CD14-positive monocyte (primary cell): ENCODE data around the gene ZNF488. TPM values are rescaled to one million over a fixed set of nuclear protein-coding genes. Genes with fewer than 3 reads are reported as not detected.

Source experiments
- DNase-seq, 3 donors: peaks; one replicate each; pipeline ENCODE4 v3.0.0-alpha.2; 2011 to 2022
- H2AFZ ChIP-seq: 2 replicates; pipeline ENCODE4 v1.6.0; 2012; ENCODE audit warnings: mild to moderate bottlenecking, low read depth, low read length, inconsistent platforms; ENCODE audit not compliant: insufficient read depth, poor library complexity, severe bottlenecking
- H3K27ac ChIP-seq, 2 donors: 1 replicate in 1 of 2; 2 replicates in 1 of 2; pipeline ENCODE4 v1.5.1; 2012 to 2013; ENCODE audit warnings: low read length in 2 of 2, control low read depth in 1 of 2, inconsistent platforms in 1 of 2, low read depth in 1 of 2, mild to moderate bottlenecking in 1 of 2
- H3K27me3 ChIP-seq, 2 donors: one replicate each; pipeline versions ENCODE4 v1.6.0 to v1.6.1; 2011 to 2013; ENCODE audit warnings: low read length in 2 of 2; ENCODE audit not compliant: control insufficient read depth in 2 of 2, insufficient read depth in 2 of 2
- H3K36me3 ChIP-seq, 2 donors: replicated peaks in 1 of 2; 1 replicate in 1 of 2; 2 replicates in 1 of 2; pipeline versions ENCODE4 v1.5.1 to v1.6.1; 2012 to 2013; ENCODE audit warnings: low read length in 2 of 2, control low read depth in 1 of 2, inconsistent platforms in 1 of 2, mild to moderate bottlenecking in 1 of 2; ENCODE audit not compliant: insufficient read depth in 2 of 2, control insufficient read depth in 1 of 2
- H3K4me1 ChIP-seq, 2 donors: 1 replicate in 1 of 2; 2 replicates in 1 of 2; pipeline versions ENCODE4 v1.5.1 to v1.6.1; 2012 to 2013; ENCODE audit warnings: low read length in 2 of 2, control low read depth in 1 of 2, inconsistent platforms in 1 of 2, mild to moderate bottlenecking in 1 of 2, moderate library complexity in 1 of 2; ENCODE audit not compliant: insufficient read depth in 2 of 2, control insufficient read depth in 1 of 2
- H3K4me2 ChIP-seq: replicated peaks from 2 replicates; pipeline ENCODE3; 2012; ENCODE audit warnings: low read length, moderate library complexity, mild to moderate bottlenecking; ENCODE audit not compliant: poor library complexity, severe bottlenecking; ENCODE audit errors: extremely low read depth
- H3K4me3 ChIP-seq, 3 experiments: fragments of 200-600 bp in 1 of 3; sonication (generic) in 1 of 3; replicated peaks in 1 of 3; 1 replicate in 2 of 3; 2 replicates in 1 of 3; pipeline ENCODE4 v1.5.1; 2011 to 2013; ENCODE audit warnings: low read length in 3 of 3, mild to moderate bottlenecking in 3 of 3, control low read depth in 2 of 3, low read depth in 2 of 3, inconsistent platforms in 1 of 3, moderate library complexity in 1 of 3
- H3K79me2 ChIP-seq: 2 replicates; pipeline ENCODE4 v1.6.0; 2012; ENCODE audit warnings: mild to moderate bottlenecking, control low read depth, inconsistent platforms, low read length, moderate library complexity; ENCODE audit not compliant: insufficient read depth
- H3K9ac ChIP-seq: 2 replicates; pipeline ENCODE4 v1.6.0; 2017; ENCODE audit warnings: low read length, mild to moderate bottlenecking; ENCODE audit not compliant: insufficient read depth, poor library complexity, severe bottlenecking
- H3K9me3 ChIP-seq, 2 donors: replicated peaks in 1 of 2; 1 replicate in 1 of 2; 2 replicates in 1 of 2; pipeline versions ENCODE4 v1.5.1 to v1.6.1; 2012 to 2013; ENCODE audit warnings: low read length in 2 of 2, control low read depth in 1 of 2; ENCODE audit not compliant: control insufficient read depth in 1 of 2, insufficient read depth in 1 of 2
- H4K20me1 ChIP-seq: 2 replicates; pipeline ENCODE4 v1.6.0; 2012; ENCODE audit warnings: mild to moderate bottlenecking, low read length, control low read depth, moderate library complexity; ENCODE audit not compliant: insufficient read depth
- H3K27ac Mint-ChIP-seq, 7 donors: one replicate each; pipeline ENCODE4 v1.8.0; 2020; ENCODE audit warnings: mild to moderate bottlenecking in 7 of 7, mixed read lengths in 7 of 7, moderate library complexity in 6 of 7, inconsistent platforms in 2 of 7
- H3K27me3 Mint-ChIP-seq, 3 donors: one replicate each; pipeline ENCODE4 v1.8.0; 2021 to 2022; ENCODE audit warnings: low read depth in 3 of 3, mild to moderate bottlenecking in 3 of 3, mixed read lengths in 3 of 3, moderate library complexity in 3 of 3, inconsistent platforms in 1 of 3
- H3K36me3 Mint-ChIP-seq, 2 donors: one replicate each; pipeline ENCODE4 v1.8.0; 2020; ENCODE audit warnings: mixed read lengths in 2 of 2, inconsistent platforms in 1 of 2, mild to moderate bottlenecking in 1 of 2
- H3K4me1 Mint-ChIP-seq: one replicate; pipeline ENCODE4 v1.8.0; 2020; ENCODE audit warnings: mild to moderate bottlenecking, mixed read lengths
- H3K4me3 Mint-ChIP-seq, 2 donors: one replicate each; pipeline ENCODE4 v1.8.0; 2020; ENCODE audit warnings: mild to moderate bottlenecking in 2 of 2, mixed read lengths in 2 of 2, moderate library complexity in 1 of 2
- H3K9me3 Mint-ChIP-seq, 7 donors: one replicate each; pipeline ENCODE4 v1.8.0; 2020 to 2022; ENCODE audit warnings: mixed read lengths in 7 of 7, mild to moderate bottlenecking in 6 of 7, moderate library complexity in 6 of 7, inconsistent platforms in 2 of 7
- WGBS: methylation state at CpG from one replicate; pipeline ENCODE4 v1.1.5; 2013; ENCODE audit warnings: missing lambda C conversion rate; ENCODE audit not compliant: insufficient coverage; 5-methylcytosine and 5-hydroxymethylcytosine counted together
- intact Hi-C, 2 donors: fragments of 100-400 bp; cut with micrococcal nuclease; formaldehyde crosslinking; loops; one replicate each; pipeline versions ENCODE4 v1.15.0 to v1.15.1; 2023
- polyA plus RNA-seq, 3 donors: library from polyadenylated mRNA; depleted of rRNA in 1 of 3; unstranded in 2 of 3; stranded (reverse) in 1 of 3; fragments of 300-500 nt in 2 of 3; fragments of >200 nt in 1 of 3; fragmentation: Illumina TruSeq in 2 of 3; gene quantifications; 1 replicate in 2 of 3; 2 replicates in 1 of 3; pipeline ENCODE4 v1.2.3, GENCODE V29; 2012 to 2021
- TF ChIP-seq, protein P1 (sequence below): fragments of 200-600 bp; IDR thresholded peaks from one replicate; pipeline ENCODE4 v1.8.0; 2022; ENCODE audit warnings: antibody characterized with exemption, mild to moderate bottlenecking

Gene ZNF488
- polyA plus RNA-seq, 3 donors, result not detected

DNA sequence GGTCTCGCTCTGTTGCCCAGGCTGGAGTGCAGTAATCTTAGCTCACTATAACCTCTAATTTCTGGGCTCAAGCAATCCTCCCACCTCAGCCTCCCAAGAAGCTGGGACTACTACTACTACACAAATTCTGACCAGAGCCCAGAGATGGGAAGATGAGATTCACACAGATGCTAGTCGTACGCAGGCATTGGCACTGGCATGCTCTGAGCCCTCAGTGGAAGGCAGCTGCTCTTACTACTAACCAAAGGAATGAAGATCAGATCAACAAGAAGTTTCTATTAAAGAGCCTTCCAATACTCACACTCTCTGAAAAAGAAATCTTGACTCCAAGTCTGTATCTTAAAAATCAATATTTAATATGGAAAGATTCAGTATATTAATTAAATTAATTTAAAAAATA, 51.1 kb downstream of the ZNF488 start:
- Mint-ChIP-seq H3K4me1 (no peaks in the 10 kb centered on the region), H3K27me3 (peaks cover 0 to 3% (median 0%) of the 10 kb centered on the region in 3 donors), H3K27ac (no peak overlapping the region), H3K36me3 (no peaks in the 10 kb centered on the region), H3K4me3 (no peak overlapping the region), H3K9me3 (peaks cover 0 to 9% (median 0%) of the 10 kb centered on the region in 7 donors)
- H3K9ac ChIP-seq, result no peak overlapping the region
- H3K9me3 ChIP-seq, result no peaks in the 10 kb centered on the region
- intact Hi-C loops, result no loop called here
- TF ChIP-seq, protein P1, sequence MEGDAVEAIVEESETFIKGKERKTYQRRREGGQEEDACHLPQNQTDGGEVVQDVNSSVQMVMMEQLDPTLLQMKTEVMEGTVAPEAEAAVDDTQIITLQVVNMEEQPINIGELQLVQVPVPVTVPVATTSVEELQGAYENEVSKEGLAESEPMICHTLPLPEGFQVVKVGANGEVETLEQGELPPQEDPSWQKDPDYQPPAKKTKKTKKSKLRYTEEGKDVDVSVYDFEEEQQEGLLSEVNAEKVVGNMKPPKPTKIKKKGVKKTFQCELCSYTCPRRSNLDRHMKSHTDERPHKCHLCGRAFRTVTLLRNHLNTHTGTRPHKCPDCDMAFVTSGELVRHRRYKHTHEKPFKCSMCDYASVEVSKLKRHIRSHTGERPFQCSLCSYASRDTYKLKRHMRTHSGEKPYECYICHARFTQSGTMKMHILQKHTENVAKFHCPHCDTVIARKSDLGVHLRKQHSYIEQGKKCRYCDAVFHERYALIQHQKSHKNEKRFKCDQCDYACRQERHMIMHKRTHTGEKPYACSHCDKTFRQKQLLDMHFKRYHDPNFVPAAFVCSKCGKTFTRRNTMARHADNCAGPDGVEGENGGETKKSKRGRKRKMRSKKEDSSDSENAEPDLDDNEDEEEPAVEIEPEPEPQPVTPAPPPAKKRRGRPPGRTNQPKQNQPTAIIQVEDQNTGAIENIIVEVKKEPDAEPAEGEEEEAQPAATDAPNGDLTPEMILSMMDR, result no peak
- no peaks in the 10 kb centered on the region for H3K4me1 ChIP-seq
- no peak for DNase-seq
- H3K27me3 ChIP-seq, result no peaks in the 10 kb centered on the region
- H3K36me3 ChIP-seq, result no peaks in the 10 kb centered on the region
- H3K27ac ChIP-seq, result no peak overlapping the region
- H3K79me2 ChIP-seq, result no peaks in the 10 kb centered on the region
- no peaks in the 10 kb centered on the region for H4K20me1 ChIP-seq
- no peak overlapping the region for H3K4me2 ChIP-seq
- H3K4me3 ChIP-seq, result no peak overlapping the region
- WGBS, result 83% methylated on average over 2 of the region's 3 CpGs
- H2AFZ ChIP-seq, result no peak overlapping the region

DNA sequence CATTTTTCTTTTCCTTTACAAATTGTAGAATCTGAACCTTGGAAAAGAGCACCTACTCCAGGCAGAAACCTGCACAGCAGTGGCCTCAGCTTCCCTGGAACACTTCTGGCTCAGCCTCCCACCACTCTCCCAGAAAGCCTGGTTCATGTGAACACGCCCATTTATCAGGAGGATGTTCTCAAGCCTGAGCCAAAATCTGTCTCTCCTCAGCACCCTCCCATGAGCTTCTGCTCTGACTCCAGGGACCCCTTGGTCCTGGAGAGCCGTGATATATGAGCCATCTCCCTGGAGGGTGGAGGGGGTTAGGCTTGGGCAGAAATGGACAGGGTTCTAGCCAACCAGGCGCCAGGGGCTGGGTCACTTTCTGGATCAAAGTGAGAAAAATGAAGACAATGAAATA, 51.7 kb downstream of the ZNF488 start:
- intact Hi-C loops, result no loop called here
- Histone ChIP-seq H3K9me3 (no peaks in the 10 kb centered on the region), H3K36me3 (no peaks in the 10 kb centered on the region), H3K27me3 (no peaks in the 10 kb centered on the region), H3K27ac (no peak overlapping the region), H3K79me2 (no peaks in the 10 kb centered on the region), H2AFZ (no peak overlapping the region), H3K4me3 (no peak overlapping the region), H4K20me1 (no peaks in the 10 kb centered on the region), H3K4me2 (no peak overlapping the region), H3K9ac (no peak overlapping the region), H3K4me1 (no peaks in the 10 kb centered on the region)
- no peak for DNase-seq
- Mint-ChIP-seq H3K36me3 (no peaks in the 10 kb centered on the region), H3K4me1 (no peaks in the 10 kb centered on the region), H3K9me3 (peaks cover 0 to 12% (median 3%) of the 10 kb centered on the region in 7 donors), H3K27ac (peak overlapping the region in 1 of 7 donors; percentile 10), H3K4me3 (no peak overlapping the region), H3K27me3 (peaks cover 0 to 3% (median 0%) of the 10 kb centered on the region in 3 donors)
- TF ChIP-seq, protein P1, result no peak
- WGBS, result 100% methylated on average over 1 of the region's 3 CpGs
